ENCODE measurements around the gene RDH13.

GRCh38 chr19:55080968-55081769, 18.2 kb upstream of the RDH13 start:
- TF ChIP-seq CTCF (IDR thresholded peaks at IDR 0.05) (no peak), POLR2AphosphoS5 (IDR thresholded peaks at IDR 0.05; ENCODE audit: insufficient read depth in 1 of 2, low read depth in 1 of 2) (peak in 1 of 2 donors; percentile 18), POLR2A (IDR thresholded peaks at IDR 0.05) (no peak)

Measured in vagina (tissue), 2 donors.